GM19397 (cell line): Measurements from ENCODE around the gene HOXA11.
A peak's percentile ranks its signal among the peaks of the same experiment; 100 is the strongest.

Experiments
- ATAC-seq: cut with Tn5 transposase; IDR thresholded peaks from one replicate; pipeline ENCODE4 v1.9.1; 2021; ENCODE audit warnings: mild to moderate bottlenecking, moderate library complexity; ENCODE audit not compliant: unreplicated experiment

The HOXA11 gene

GRCh38 chr7:27159266-27160144, 25.5 kb downstream of the HOXA11 start:
- ATAC-seq, result no peak

DNA sequence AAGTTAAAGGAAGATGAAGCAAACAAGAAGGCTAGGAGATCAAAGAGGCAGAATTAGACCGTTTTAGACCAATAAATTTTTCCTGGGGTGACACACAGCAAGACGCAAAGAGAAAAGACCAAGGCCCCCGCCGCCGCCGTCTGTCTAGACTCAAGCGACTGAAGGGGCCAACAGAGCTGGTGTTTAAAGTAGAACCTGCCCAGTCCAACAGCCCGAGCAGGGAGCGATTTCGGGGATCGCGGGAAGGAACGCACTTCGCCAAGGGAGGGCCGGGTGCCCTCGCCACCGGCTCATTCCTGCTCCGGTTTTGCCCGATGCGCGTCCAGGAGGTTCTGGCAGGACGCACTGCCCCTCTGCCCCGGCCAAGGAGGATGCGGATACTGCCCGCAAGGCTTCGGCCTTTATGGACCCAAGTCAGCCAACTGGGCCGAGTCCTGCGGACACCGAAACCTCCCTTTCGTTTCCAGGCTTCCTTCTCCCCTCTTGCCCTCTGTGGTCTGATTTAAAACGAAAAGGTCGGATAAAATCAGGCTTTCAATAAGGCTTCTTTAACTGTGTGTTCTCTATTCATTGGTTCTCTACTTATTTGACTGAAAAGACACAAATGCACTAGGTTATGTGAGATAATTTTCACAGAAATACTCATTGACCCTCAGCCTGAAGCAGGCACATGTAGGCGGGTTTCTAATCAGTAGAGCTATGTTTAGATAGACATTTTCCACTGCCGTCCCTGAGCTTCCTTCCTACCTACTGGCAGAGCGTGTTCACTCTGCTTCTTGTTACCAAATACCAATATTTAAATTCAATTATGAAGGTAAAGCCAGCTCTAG, 26.4 kb downstream of the HOXA11 start:
- ATAC-seq, result no peak

DNA sequence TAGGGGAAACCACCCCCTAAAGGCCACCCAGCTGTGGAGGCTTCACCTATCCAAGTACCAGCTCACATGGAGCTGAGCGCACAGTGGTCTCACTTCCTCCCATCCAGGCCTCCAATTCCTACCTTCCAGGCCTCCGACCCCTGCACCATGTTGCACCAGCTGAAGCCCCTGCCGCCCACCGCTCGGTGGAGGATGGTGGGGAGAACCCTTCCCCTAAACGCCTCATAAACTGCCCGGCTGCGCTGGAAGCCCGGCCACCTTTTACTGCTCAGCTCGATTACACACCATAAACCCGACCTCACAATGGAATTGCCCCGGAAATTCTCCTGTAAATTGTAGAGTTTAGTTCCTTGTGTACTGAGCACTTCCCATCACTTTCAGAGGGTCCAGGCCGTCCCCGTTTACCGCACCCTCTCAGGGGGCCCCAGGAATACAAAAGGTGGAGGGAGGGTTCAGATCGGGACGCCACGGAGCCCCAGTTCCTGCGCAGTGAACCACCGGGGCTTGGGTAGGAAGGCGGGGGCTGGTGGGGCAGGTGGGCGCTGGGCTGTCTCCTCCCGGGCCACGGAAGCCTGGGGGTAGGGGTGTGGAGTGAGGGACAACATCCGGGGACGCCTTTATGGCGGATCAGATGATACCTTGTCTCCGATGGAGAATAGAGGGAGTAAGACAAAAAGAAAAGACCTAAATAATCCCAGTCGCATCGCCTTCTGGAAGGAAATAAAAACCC, 27.2 kb downstream of the HOXA11 start:
- ATAC-seq, result no peak

GRCh38 chr7:27156916-27157701, 27.9 kb downstream of the HOXA11 start:
- ATAC-seq, result no peak

DNA sequence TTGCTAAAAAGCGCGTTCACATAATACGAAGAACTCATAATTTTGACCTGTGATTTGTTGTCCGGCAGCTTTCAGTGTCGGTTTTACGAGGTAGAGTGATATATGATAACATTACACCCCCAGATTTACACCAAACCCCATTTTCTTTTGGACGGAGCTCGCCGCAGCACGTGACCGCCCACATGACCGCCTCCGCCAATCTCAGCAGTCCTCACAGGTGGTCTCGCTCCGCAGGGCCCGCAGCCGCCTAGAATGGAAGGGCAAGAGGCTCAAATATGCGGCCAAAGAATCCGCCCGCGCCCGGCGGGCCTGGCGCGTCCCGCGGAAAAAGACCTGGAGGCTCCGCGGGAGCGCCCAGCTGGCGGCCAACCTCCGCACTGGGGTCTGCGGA, 28.5 kb downstream of the HOXA11 start, which contains the start of gene HOXA7:
HOXA7 (minus strand) TSS at position 168 of the 391 bp plus-strand sequence; CDS start at position 38, 130 bp downstream.
- ATAC-seq, result no peak

- no peak for ATAC-seq
Measured at GRCh38 chr7:27155816-27156507, 29.1 kb downstream of the HOXA11 start.

DNA sequence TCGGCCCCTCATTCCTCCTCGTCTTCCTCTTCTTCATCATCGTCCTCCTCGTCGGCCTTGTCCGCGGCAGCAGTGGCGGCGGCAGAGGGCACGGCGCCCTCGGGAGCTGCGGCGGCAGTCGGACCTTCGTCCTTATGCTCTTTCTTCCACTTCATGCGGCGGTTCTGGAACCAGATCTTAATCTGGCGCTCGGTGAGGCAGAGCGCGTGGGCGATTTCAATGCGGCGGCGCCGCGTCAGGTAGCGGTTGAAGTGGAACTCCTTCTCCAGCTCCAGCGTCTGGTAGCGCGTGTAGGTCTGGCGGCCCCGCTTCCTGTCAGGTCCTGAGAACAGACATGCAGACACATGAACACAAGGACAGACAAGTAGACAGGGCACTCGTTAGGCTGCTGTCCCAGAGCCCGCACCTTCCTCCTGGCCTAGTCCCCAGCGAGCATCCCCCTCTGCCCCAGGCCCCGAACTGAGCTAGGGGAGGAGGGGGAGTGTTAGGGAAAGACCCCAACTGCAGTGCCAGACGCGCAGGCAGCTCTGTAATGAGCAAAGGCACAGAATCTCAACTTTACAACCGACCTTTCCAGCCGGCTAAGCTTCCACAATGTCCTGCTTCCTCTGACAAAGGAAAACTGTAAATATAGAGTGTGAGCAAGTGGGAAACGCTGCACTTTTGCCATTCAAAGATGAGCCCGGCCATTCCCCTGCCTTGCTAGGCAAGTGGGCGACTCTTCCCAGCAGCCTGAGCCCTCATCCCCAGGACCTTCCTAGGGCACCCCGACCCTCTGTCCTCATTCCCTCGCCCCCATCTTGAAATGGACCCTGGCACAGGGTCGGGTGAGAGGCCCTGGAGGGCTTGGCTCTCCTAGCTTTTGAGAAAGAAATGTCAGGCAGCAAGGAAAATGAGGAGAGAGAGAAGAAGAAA, 29.9 kb downstream of the HOXA11 start:
- no peak for ATAC-seq

- no peak for ATAC-seq
Measured at GRCh38 chr7:27154369-27154768, 30.7 kb downstream of the HOXA11 start.

DNA sequence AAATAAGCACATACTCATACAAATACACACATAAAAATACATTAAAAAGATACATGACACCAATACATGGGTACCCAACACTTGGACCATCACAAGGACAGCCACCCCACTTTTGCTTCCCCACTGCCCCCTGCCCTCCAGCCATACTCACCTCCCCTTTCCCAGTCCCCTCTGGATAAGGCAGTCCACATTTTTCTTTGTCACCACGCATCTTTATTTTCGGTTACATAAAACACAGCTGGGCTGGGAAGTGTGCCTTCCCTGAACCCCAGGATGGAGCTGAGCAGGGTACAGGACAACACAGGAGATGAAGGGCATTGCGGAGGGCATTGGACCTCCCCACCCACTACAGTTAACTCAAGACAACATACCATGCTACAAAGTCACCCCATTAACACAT, 31.5 kb downstream of the HOXA11 start:
- ATAC-seq, result no peak

- no peak for ATAC-seq
Measured at GRCh38 chr7:27152816-27153442, 32.1 kb downstream of the HOXA11 start.

DNA sequence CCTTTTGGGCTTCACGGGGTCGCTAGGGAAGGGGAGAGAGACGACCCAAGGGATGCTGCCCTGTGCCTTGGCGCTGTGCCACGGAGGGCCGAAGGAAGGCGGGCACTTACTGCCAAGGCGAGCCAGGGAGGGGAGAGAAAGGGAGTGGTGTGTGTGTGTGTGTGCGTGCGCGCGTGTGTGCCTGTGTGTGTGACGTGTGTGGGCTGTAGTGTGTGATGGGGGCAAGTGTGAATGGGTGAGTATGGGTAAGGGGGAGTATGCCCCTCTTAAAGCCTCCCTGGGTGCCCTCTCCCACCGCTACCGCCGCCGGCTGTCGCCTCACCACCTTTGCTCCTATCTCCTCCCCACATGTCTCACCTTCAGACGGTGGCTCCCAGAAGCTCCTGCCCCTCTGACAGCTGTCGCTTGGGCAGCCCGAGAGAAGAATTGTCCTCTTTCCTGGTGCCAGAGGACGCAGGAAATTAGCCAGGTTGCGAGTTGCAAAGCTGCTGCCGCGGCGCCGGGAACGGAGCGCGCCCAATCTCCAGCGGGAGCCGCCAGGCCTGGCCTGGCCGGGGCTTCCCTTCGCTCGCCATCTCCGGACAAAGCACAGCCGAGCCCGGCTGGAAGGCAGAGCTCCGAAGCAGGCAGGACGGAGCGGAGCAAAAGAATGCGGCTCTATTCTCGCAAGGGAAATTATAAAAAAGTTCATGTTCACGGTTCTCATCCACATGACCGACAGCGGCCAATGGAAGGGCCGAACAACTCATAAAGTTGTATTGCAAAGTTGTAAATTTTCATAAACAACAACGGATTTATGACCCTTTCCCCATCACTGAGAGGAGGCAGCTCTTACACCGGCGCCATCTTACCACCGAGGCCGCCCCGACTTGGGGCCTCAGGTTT, 32.9 kb downstream of the HOXA11 start, which contains the start of gene HOXA3:
HOXA3 (minus strand) TSS at position 653 of the 885 bp plus-strand sequence. CDS start 41,943 bp downstream, outside the sequence.
- ATAC-seq, result no peak

GRCh38 chr7:27151341-27151930, 33.6 kb downstream of the HOXA11 start:
- no peak for ATAC-seq

- ATAC-seq, result peak; percentile 72
Measured at GRCh38 chr7:27150568-27151340, 34.3 kb downstream of the HOXA11 start.

- no peak for ATAC-seq
Measured at GRCh38 chr7:27149842-27150567, 35.0 kb downstream of the HOXA11 start.
